GM12873 (cell line): ENCODE results near the gene CHST13.

Experiments used
- CTCF ChIP-seq: IDR thresholded peaks from 2 replicates; pipeline ENCODE4 v1.5.1; 2012; ENCODE audit warnings: low read depth, mild to moderate bottlenecking, moderate library complexity, low read length, control low read depth; ENCODE audit not compliant: insufficient read depth; ENCODE audit errors: missing control alignments

CHST13 gene

DNA sequence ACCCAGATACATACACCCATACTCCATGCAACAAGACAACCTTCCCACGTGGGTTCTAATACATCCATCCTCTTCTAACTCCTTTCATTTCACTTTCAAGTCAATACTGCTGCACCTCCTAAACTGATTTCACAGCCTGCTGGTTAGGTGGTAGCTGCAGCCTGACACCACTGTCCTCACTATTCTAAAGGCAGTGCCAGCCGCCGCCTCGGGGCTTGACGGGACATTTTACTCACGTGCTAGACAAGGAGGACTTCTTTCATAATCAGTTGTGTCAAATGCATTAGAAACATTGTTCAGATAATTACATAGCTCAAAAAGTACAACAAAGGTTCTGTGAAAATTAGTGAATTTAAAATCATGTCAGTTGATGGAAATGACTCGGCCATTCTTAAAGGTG is 12.7 kb upstream of the CHST13 start:
- no peak for TF ChIP-seq CTCF

GRCh38 chr3:126512026-126512425 is 11.9 kb upstream of the CHST13 start:
- no peak for TF ChIP-seq CTCF

GRCh38 chr3:126512916-126513650 is 10.9 kb upstream of the CHST13 start:
- TF ChIP-seq CTCF: no peak

DNA sequence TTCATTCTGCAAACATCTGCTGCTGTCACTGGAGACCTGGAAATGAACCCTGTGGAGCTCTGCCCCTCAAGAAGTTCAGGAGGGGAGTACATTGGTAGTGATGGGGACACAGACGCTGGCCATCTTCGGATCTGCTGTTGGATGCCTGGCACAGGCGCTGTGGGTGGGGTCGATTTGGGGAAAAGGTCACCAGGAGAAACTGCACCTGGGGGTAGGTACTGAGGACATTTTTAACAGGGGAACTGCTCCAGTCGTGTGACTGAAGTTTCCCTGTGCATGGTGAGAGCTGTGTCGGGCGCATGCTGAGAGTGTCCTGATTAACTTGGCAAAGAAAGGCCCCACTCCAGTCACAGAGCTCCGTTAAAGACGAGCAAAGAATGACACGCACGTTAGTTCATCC is 9.8 kb upstream of the CHST13 start:
- TF ChIP-seq CTCF: no peak

DNA sequence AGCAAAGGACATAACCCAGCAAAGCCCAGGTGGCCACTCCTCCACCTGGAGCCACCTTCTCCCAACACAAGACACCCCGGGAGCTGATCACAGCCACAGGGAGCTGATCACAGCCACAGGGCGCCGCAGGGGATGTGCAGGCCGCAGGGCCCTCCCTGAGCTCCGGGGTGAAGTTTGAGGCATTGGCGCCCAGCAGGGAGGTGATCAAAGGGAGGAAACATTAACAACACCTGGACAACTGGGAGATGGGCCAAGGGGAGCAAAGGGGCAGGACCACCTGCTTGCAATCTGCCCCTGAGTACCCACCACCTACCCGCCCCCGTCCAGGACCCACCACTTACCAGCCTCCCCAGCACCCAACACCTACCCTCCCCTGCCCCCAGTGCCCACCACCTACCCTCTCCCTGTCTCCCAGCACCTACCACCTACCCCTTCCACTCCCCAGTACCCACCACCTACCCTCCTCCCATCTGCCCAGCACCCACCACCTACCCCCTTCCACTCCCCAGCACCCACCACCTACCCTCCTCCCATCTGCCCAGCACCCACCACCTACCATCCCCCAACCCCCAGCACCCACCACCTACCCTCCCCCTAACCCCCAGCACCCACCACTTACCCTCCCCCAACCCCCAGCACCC is 8.8 kb upstream of the CHST13 start:
- no peak for TF ChIP-seq CTCF

GRCh38 chr3:126516152-126516935 is 7.6 kb upstream of the CHST13 start:
- no peak for TF ChIP-seq CTCF

DNA sequence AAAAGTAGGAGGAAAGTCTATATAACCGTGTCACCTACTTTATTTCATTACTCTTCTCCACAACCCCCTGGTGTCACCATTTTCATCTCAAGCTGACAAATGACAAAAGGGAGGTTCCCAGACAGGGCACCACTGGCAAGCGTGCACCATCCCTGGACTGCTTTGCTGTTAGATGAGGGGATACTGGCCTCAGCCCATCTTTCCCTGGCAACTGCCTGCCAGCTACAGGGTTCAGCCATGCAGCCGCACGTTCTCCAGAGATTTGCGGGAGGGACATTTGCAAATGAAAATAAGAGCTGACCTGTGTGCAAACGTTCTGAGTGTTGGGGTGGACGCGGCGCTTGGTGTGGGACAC is 7.0 kb upstream of the CHST13 start:
- no peak for TF ChIP-seq CTCF
